ENCODE results near the gene GSK3A. TPM values are rescaled to one million over a fixed set of nuclear protein-coding genes. Genes with fewer than 3 reads are reported as not detected.

The GSK3A gene
- total and polyA plus RNA-seq, 2 of the 8 experiments (the other 6 are each of a cell fraction or from before 2014, with no cell fraction given) = 55.3 to 84.0 TPM

GRCh38 chr19:42184401-42184861, 58.0 kb downstream of the GSK3A start (continued):
- 0 out of 2 replicates have a peak, but pooled peaks have one; percentile 29 for TF ChIP-seq YY1 (IDR thresholded peaks at IDR 0.05; ENCODE audit: low read depth, low read length)
- TF ChIP-seq RAD21 (IDR thresholded peaks at IDR 0.05 in 1 of 2, conservative IDR thresholded peaks at IDR 0.05 in 1 of 2; ENCODE audit: low read depth in 2 of 2, low read length in 2 of 2) = peak; percentile 94 to 96
- TF ChIP-seq TEAD4 (IDR thresholded peaks at IDR 0.05; ENCODE audit: low read depth, low read length) = peak; percentile 54; the same call in 1 of the 2 replicates
- no peak for TF ChIP-seq TCF12 (IDR thresholded peaks at IDR 0.05; ENCODE audit: low read depth, low read length)
- TF ChIP-seq MAX (IDR thresholded peaks at IDR 0.05) = peak; percentile 51; the same call in 1 of the 2 replicates
- TF ChIP-seq ATF3 (IDR thresholded peaks at IDR 0.05; ENCODE audit: insufficient read depth, low read depth, low read length) = no peak

Other genes with a start within 250 kb of the GSK3A start
- gene ATP1A3, start 248.4 kb downstream of the GSK3A start, total RNA-seq (2021; fragmentation: NEBNext Ultra II Directional; extraction: Animal tissue kit (Norgen Biotek cat#: 25700)) = 35.8 and 41.2 TPM in 2 replicates
- 11.1 and 19.2 TPM in 2 replicates for gene ATP1A3, start 248.4 kb downstream of the GSK3A start, polyA plus RNA-seq (2011; rRNA removed)
- 42.9 and 45.1 TPM in 2 replicates for gene GRIK5, start 172.4 kb downstream of the GSK3A start, total RNA-seq (2021; fragmentation: NEBNext Ultra II Directional; extraction: Animal tissue kit (Norgen Biotek cat#: 25700))
- 17.8 and 25.3 TPM in 2 replicates for gene GRIK5, start 172.4 kb downstream of the GSK3A start, polyA plus RNA-seq (2011; rRNA removed)
- gene ZNF574, start 166.4 kb downstream of the GSK3A start, total RNA-seq (2021; fragmentation: NEBNext Ultra II Directional; extraction: Animal tissue kit (Norgen Biotek cat#: 25700)) = 27.0 and 28.6 TPM in 2 replicates
- 38.8 and 53.8 TPM in 2 replicates for gene ZNF574, start 166.4 kb downstream of the GSK3A start, polyA plus RNA-seq (2011; rRNA removed)
- 6.1 and 7.2 TPM in 2 replicates for gene POU2F2, start 110.2 kb downstream of the GSK3A start, total RNA-seq (2021; fragmentation: NEBNext Ultra II Directional; extraction: Animal tissue kit (Norgen Biotek cat#: 25700))
- gene POU2F2, start 110.2 kb downstream of the GSK3A start, polyA plus RNA-seq (2011; rRNA removed) = 5.0 and 7.3 TPM in 2 replicates
- 32.6 and 37.8 TPM in 2 replicates for gene DEDD2, start 24.9 kb downstream of the GSK3A start, total RNA-seq (2021; fragmentation: NEBNext Ultra II Directional; extraction: Animal tissue kit (Norgen Biotek cat#: 25700))
- 65.0 and 74.3 TPM in 2 replicates for gene DEDD2, start 24.9 kb downstream of the GSK3A start, polyA plus RNA-seq (2011; rRNA removed)
- gene ZNF526, start 22.3 kb downstream of the GSK3A start, total RNA-seq (2021; fragmentation: NEBNext Ultra II Directional; extraction: Animal tissue kit (Norgen Biotek cat#: 25700)) = 13.5 and 14.1 TPM in 2 replicates
- 8.4 and 10.0 TPM in 2 replicates for gene ZNF526, start 22.3 kb downstream of the GSK3A start, polyA plus RNA-seq (2011; rRNA removed)
- 62.7 and 73.9 TPM in 2 replicates for gene ERF, start 12.5 kb upstream of the GSK3A start, total RNA-seq (2021; fragmentation: NEBNext Ultra II Directional; extraction: Animal tissue kit (Norgen Biotek cat#: 25700))
- gene ERF, start 12.5 kb upstream of the GSK3A start, polyA plus RNA-seq (2011; rRNA removed) = 43.7 and 67.6 TPM in 2 replicates
- gene CIC, start 26.6 kb upstream of the GSK3A start, total RNA-seq (2021; fragmentation: NEBNext Ultra II Directional; extraction: Animal tissue kit (Norgen Biotek cat#: 25700)) = 43.6 and 48.4 TPM in 2 replicates
- gene CIC, start 26.6 kb upstream of the GSK3A start, polyA plus RNA-seq (2011; rRNA removed) = 13.2 and 23.1 TPM in 2 replicates
- 6.7 and 7.2 TPM in 2 replicates for gene PRR19, start 59.5 kb upstream of the GSK3A start, total RNA-seq (2021; fragmentation: NEBNext Ultra II Directional; extraction: Animal tissue kit (Norgen Biotek cat#: 25700))
- 7.5 and 8.9 TPM in 2 replicates for gene PRR19, start 59.5 kb upstream of the GSK3A start, polyA plus RNA-seq (2011; rRNA removed)
- 124 and 132 TPM in 2 replicates for gene PAFAH1B3, start 60.0 kb upstream of the GSK3A start, total RNA-seq (2021; fragmentation: NEBNext Ultra II Directional; extraction: Animal tissue kit (Norgen Biotek cat#: 25700))
- 248 and 294 TPM in 2 replicates for gene PAFAH1B3, start 60.0 kb upstream of the GSK3A start, polyA plus RNA-seq (2011; rRNA removed)
- gene TMEM145, start 70.7 kb upstream of the GSK3A start, total RNA-seq (2021; fragmentation: NEBNext Ultra II Directional; extraction: Animal tissue kit (Norgen Biotek cat#: 25700)) = 4.7 and 5.0 TPM in 2 replicates
- gene TMEM145, start 70.7 kb upstream of the GSK3A start, polyA plus RNA-seq (2011; rRNA removed) = 2.3 and 4.5 TPM in 2 replicates
- 22.3 and 23.7 TPM in 2 replicates for gene MEGF8, start 83.0 kb upstream of the GSK3A start, total RNA-seq (2021; fragmentation: NEBNext Ultra II Directional; extraction: Animal tissue kit (Norgen Biotek cat#: 25700))
- 13.0 and 22.9 TPM in 2 replicates for gene MEGF8, start 83.0 kb upstream of the GSK3A start, polyA plus RNA-seq (2011; rRNA removed)
- gene CNFN, start 147.7 kb upstream of the GSK3A start, total RNA-seq (2021; fragmentation: NEBNext Ultra II Directional; extraction: Animal tissue kit (Norgen Biotek cat#: 25700)) = 8.9 and 12.6 TPM in 2 replicates
- gene CNFN, start 147.7 kb upstream of the GSK3A start, polyA plus RNA-seq (2011; rRNA removed) = 31.5 and 54.3 TPM in 2 replicates
- 12.5 and 15.9 TPM in 2 replicates for gene LIPE, start 184.8 kb upstream of the GSK3A start, total RNA-seq (2021; fragmentation: NEBNext Ultra II Directional; extraction: Animal tissue kit (Norgen Biotek cat#: 25700))
- gene LIPE, start 184.8 kb upstream of the GSK3A start, polyA plus RNA-seq (2011; rRNA removed) = 8.7 and 17.0 TPM in 2 replicates
- gene CXCL17, start 200.3 kb upstream of the GSK3A start, total RNA-seq (2021; fragmentation: NEBNext Ultra II Directional; extraction: Animal tissue kit (Norgen Biotek cat#: 25700)) = not detected in 2 replicates
- 0.11 TPM in 1 of 2 replicates, not detected in the other for gene CXCL17, start 200.3 kb upstream of the GSK3A start, polyA plus RNA-seq (2011; rRNA removed)